Esophagus squamous epithelium (tissue), 5 donors: ENCODE data around the gene ZNF442. TPM values are rescaled to one million over a fixed set of nuclear protein-coding genes. Genes with fewer than 3 reads are reported as not detected.

Experiments used
- DNase-seq: peaks from one replicate; lab custom pipeline; 2025; lab: John Stamatoyannopoulos, UW
- H3K27ac ChIP-seq, 4 donors: fragments of 200-600 bp; sonication (generic); one replicate each; pipeline ENCODE4 v1.5.1; 2016 to 2019; ENCODE audit warnings: mild to moderate bottlenecking in 1 of 4
- H3K27me3 ChIP-seq, 4 donors: fragments of 200-600 bp; sonication (generic); 1 replicate in 3 of 4; 2 replicates in 1 of 4; pipeline versions ENCODE4 v1.5.1 to v1.6.0; 2017 to 2021; ENCODE audit warnings: antibody characterized with exemption in 1 of 4
- H3K36me3 ChIP-seq, 3 donors: fragments of 200-600 bp; sonication (generic); one replicate each; pipeline ENCODE4 v1.5.1; 2016 to 2019
- H3K4me1 ChIP-seq, 3 donors: fragments of 200-600 bp; sonication (generic); one replicate each; pipeline ENCODE4 v1.5.1; 2017 to 2019
- H3K4me3 ChIP-seq, 4 donors: fragments of 200-600 bp; sonication (generic); 1 replicate in 3 of 4; 2 replicates in 1 of 4; pipeline ENCODE4 v1.5.1; 2016 to 2019; ENCODE audit warnings: mild to moderate bottlenecking in 2 of 4, moderate library complexity in 1 of 4
- H3K9me3 ChIP-seq, 3 donors: fragments of 200-600 bp; sonication (generic); one replicate each; pipeline ENCODE4 v1.5.1; 2016 to 2019
- CTCF ChIP-seq, 6 experiments: fragments of 450-650 bp in 4 of 6; fragments of 200-600 bp in 2 of 6; sonication (generic) in 2 of 6; IDR thresholded peaks; one replicate each; pipeline ENCODE4 v1.5.1; 2016 to 2019; ENCODE audit warnings: antibody characterized with exemption in 6 of 6, mild to moderate bottlenecking in 4 of 6, moderate library complexity in 4 of 6
- POLR2A ChIP-seq, 4 donors: fragments of 450-650 bp; IDR thresholded peaks; one replicate each; pipeline ENCODE4 v1.6.1; 2017; ENCODE audit warnings: antibody characterized with exemption in 4 of 4, mild to moderate bottlenecking in 4 of 4, moderate library complexity in 3 of 4
- WGBS, 2 donors: methylation state at CpG; one replicate each; pipeline ENCODE4 v1.1.5; 2018; 5-methylcytosine and 5-hydroxymethylcytosine counted together
- intact Hi-C: fragments of 100-400 bp; cut with DNase I; formaldehyde crosslinking; loops from one replicate; pipeline ENCODE4 v1.15.0; 2022
- total RNA-seq, 4 donors: library from RNA; depleted of rRNA; stranded (reverse); fragments of >200 nt; gene quantifications; one replicate each; pipeline ENCODE4 v1.1.0, GENCODE V29; 2016
- donor health status: DM: yes; HTN: yes; CAD: no.

Gene ZNF442
- total RNA-seq, 4 donors from 2014 or later = 0.45 to 2.5 (median 1.1) TPM

DNA sequence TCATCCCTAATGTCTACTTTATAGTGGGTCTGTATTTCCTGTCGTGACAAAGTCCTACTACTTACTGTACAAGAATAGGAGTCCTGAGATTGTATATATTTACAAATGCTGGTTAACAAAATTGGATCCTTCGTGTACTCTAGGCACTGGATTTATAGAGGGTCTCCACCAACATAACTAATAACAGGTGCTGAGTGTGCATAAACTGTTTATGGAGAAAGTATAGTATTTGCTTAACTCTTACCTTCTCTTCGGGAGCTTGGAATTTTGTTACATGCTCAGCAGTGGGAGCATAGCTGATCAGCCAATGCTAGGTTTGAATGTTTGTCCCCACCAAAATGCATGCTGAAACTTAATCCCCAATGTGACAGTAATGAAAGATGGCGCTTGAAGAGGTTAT lies 12.1 kb downstream of the ZNF442 start:
- peaks cover 0 to 89% (median 52%) of the 10 kb centered on the region in 3 donors for H3K9me3 ChIP-seq

DNA sequence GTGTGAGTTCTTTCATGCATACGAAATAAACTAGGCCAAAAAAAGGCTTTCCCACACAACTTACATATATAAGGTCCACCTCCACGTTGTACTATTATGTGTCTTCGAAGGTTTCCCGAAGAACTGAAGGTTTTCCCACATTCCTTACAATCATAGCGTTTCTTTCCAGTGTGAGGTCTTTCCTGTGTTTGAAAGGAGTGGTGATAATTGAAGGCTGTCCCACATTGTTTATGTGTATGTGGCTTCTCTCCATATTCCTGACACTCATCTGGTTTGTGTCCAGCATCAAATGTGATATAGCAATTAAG lies 14.6 kb downstream of the ZNF442 start:
- no peak overlapping the region for H3K27ac ChIP-seq
- H3K4me3 ChIP-seq = no peak overlapping the region
- DNase-seq = no peak
- intact Hi-C loops = no loop called here
- no peaks in the 10 kb centered on the region for H3K4me1 ChIP-seq
- TF ChIP-seq POLR2A (IDR thresholded peaks at IDR 0.05) = no peak
- no peak for TF ChIP-seq CTCF (IDR thresholded peaks at IDR 0.05)
- 91 to 96% methylated on average over 5 of the region's 5 CpGs for WGBS, 2 donors
- H3K27me3 ChIP-seq = no peaks in the 10 kb centered on the region
- peaks cover 0 to 35% (median 9%) of the 10 kb centered on the region in 3 donors for H3K36me3 ChIP-seq
- peaks cover 0 to 89% (median 60%) of the 10 kb centered on the region in 3 donors for H3K9me3 ChIP-seq

More for the DNA sequence above, 12.1 kb downstream of the ZNF442 start:
- Histone ChIP-seq H3K4me1 (no peaks in the 10 kb centered on the region), H3K36me3 (peaks cover 0 to 35% (median 9%) of the 10 kb centered on the region in 3 donors), H3K4me3 (no peak overlapping the region), H3K27ac (no peak overlapping the region), H3K27me3 (no peaks in the 10 kb centered on the region)
- no peak for DNase-seq
- intact Hi-C loops = no loop called here
- WGBS, 2 donors = 87% methylated on average over 4 of the region's 4 CpGs
- TF ChIP-seq CTCF (IDR thresholded peaks at IDR 0.05) (no peak), POLR2A (IDR thresholded peaks at IDR 0.05) (no peak)

DNA sequence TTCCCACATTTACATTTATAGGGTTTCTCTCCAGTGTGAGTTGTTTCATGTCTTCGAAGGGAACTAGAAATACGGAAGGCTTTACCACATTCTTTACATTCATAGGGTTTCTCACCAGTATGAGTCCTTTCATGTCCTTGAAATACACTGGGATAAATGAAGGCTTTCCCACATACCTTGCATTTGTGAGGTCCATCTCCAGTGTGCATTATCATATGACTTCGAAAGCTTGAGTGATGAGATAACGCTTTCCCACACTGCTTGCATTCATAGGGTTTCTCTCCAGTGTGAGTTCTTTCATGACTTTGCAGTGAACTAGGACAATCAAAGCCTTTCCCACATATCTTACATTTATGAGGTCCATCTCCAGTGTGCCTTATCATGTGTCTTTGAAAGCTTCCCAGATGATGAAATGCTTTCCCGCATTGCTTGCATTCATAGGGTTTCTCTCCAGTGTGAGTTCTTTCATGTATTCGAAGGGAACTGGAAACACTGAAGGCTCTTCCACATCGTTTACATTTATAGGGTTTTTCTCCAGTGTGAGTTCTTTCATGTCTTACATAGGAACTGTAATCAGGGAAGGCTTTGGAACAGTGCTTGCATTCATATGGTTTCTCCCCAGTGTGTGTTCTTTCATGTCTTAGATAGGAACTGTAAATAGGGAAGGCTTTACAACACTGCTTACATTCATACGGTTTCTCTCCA lies 15.1 kb downstream of the ZNF442 start:
- H3K9me3 ChIP-seq = peaks cover 0 to 87% (median 60%) of the 10 kb centered on the region in 3 donors
- no peak for DNase-seq
- H3K36me3 ChIP-seq = peaks cover 0 to 35% (median 9%) of the 10 kb centered on the region in 3 donors
- H3K27me3 ChIP-seq = no peaks in the 10 kb centered on the region
- H3K4me1 ChIP-seq = no peaks in the 10 kb centered on the region
- intact Hi-C loops = no loop called here
- TF ChIP-seq CTCF (IDR thresholded peaks at IDR 0.05) (no peak), POLR2A (IDR thresholded peaks at IDR 0.05) (no peak)
- H3K4me3 ChIP-seq = no peak overlapping the region
- no peak overlapping the region for H3K27ac ChIP-seq
- 95 to 96% methylated on average over 8 of the region's 8 CpGs for WGBS, 2 donors

- 65 to 72% methylated on average over 2 of the region's 2 CpGs for WGBS, 2 donors
- intact Hi-C loops = no loop called here
- peak in 1 of 6 experiments; percentile 16 for TF ChIP-seq CTCF (IDR thresholded peaks at IDR 0.05)
- TF ChIP-seq POLR2A (IDR thresholded peaks at IDR 0.05) = no peak
Observed at GRCh38 chr19:12346896-12347295, 18.6 kb downstream of the ZNF442 start.

GRCh38 chr19:12345197-12345596 lies 20.3 kb downstream of the ZNF442 start:
- intact Hi-C loops = no loop called here
- Histone ChIP-seq H3K27me3 (no peaks in the 10 kb centered on the region), H3K4me1 (no peaks in the 10 kb centered on the region), H3K36me3 (peaks cover 0 to 11% (median 1%) of the 10 kb centered on the region in 3 donors), H3K27ac (no peak overlapping the region), H3K4me3 (no peak overlapping the region), H3K9me3 (peaks cover 0 to 48% (median 32%) of the 10 kb centered on the region in 3 donors)
- WGBS, 2 donors = 86 to 90% methylated on average over 1 of the region's 1 CpG
- no peak for TF ChIP-seq POLR2A (IDR thresholded peaks at IDR 0.05)
- TF ChIP-seq CTCF (IDR thresholded peaks at IDR 0.05) = no peak
- DNase-seq = no peak

More at GRCh38 chr19:12346896-12347295, 18.6 kb downstream of the ZNF442 start:
- peaks cover 0 to 65% (median 49%) of the 10 kb centered on the region in 3 donors for H3K9me3 ChIP-seq
- H3K27me3 ChIP-seq = no peaks in the 10 kb centered on the region
- no peaks in the 10 kb centered on the region for H3K4me1 ChIP-seq
- peaks cover 0 to 28% (median 9%) of the 10 kb centered on the region in 3 donors for H3K36me3 ChIP-seq
- H3K4me3 ChIP-seq = no peak overlapping the region
- no peak overlapping the region for H3K27ac ChIP-seq
- DNase-seq = no peak
